ENCODE measurements around the gene ARFGEF3.

- TF ChIP-seq EP300 (IDR thresholded peaks at IDR 0.05): no peak
- TF ChIP-seq CTCF (IDR thresholded peaks at IDR 0.05): no peak
- no peak for TF ChIP-seq POLR2A (IDR thresholded peaks at IDR 0.05)
Observed at GRCh38 chr6:138341176-138341575, 179.4 kb downstream of the ARFGEF3 start.
